GF-D8 (cell line): ENCODE measurements around the gene TADA2B.

Experiments
- DNase-seq: peaks from one replicate; lab custom pipeline; 2025; lab: John Stamatoyannopoulos, UW

The TADA2B gene

DNA sequence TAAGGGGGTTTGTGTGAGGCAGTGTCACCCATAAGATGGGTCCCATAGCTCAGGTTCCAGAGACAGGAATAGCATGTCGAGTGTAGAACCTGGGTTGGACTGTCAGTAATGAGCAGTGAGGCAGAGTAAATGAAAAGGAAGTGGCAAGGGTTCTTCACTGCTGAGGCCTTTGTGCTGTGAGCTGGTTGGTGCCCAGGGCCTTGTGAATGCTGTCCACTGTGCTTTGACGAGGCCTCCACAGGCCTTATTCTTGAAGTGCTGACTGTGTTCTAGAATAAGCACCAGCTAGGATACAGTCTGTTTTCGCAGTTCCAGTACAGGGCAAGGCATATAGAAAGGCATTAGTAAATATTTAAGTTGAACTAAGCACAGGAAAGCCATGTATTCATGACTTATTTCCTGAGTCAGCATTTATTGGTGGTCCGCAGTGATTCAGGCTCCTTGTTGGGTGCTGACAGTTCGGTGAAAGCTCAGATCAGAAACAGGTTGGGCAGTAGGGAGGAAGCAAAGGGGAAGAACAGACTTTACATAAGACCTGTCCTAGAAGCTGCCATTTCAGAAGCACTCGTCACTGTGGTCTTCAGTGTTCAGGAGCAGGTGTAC, 25.6 kb upstream of the TADA2B start:
- no peak for DNase-seq

- no peak for DNase-seq
Measured at GRCh38 chr4:7018281-7018680, 24.9 kb upstream of the TADA2B start.

GRCh38 chr4:7019367-7019766, 23.8 kb upstream of the TADA2B start:
- DNase-seq = no peak

DNA sequence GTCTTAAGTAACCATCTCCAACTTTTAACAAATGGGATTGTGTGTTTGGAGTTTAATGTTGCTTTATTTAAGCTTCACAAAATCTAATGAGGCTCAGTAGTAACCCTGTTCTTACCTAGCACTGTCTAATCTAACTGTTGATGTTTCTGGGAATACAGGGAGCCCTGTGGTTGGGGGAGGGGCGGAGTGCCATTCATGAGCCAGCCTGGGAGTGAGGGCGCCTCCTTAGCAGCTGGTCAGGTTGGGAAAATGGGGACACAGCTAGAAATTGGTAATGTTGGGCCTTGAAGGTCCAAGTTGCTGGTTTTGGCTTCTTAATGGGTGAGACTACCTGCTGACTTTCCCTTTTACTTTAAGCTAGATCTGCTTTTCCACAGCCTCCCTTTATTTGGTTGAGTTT, 22.9 kb upstream of the TADA2B start:
- DNase-seq = no peak

DNA sequence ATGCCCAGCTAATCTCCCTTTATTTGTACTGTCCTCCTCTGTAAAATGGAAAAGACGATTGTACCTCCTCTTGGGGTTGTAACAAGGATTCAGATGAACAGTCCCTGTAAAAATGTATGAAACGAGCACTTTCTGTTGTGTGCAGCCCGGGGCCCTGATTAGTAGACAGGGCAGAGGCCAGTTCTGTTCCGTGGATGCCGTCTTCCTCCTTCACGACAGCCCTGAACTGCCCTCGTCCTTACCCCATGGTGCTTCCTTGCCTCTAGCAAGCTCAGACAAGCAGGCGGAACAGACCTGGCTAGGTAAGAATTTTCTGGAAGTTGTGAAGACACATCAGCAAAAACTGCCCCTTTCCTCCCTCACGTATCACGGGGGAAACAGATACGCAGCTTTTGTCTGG, 22.3 kb upstream of the TADA2B start:
- no peak for DNase-seq

DNA sequence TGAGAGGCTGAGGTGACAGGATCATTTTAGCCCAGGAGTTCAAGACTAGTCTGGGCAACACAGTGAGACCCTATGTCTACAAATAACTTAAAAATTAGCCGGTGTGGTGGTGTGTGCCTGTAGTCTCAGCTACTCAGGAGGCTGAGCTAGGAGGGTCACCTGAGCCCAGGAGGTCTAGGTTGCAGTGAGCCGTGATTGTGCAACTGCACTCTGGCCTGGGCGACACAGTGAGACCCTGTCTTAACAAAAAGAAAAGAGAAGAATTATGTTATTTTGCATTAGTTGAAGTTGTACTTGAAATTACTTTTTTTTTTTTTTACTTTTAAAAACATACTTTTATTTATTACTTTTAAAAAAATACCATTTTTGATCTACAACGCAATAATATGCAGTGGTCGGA, 21.8 kb upstream of the TADA2B start:
- DNase-seq = no peak

DNA sequence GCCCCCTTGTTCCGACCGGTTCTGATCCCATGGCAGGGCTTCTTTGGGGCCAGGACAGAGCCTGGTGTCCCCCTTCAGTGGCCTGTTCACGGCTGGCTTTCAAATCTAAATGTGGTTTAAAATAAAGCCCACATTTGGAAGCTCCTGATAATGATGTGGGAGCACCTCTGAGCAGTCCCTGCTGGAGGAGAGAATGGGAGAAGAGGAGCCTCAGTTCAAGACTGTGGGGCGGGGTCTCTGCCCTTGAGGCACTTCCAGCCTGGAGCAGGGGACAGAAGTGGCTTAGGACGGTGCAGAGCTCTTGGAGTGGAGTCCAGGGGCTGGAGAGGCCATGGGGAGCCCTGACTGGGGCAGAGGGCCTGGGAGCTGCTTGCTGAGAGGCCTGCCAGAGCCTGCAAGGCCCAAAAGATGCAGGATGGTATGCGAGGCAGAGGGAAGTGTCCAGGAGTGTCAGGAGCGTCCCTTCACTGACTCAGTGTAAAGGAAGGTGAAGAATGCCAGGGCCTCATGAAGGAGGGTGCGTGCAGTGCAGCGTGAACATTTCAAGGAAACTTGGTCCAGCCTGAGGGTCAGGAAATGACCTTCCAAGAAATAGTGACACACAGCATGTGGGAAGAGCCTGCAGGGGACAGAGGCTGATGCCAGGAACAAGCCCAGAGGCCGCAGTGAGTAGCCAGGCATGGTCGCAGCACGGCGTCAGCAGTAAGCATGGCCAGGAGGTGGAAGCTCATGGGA, 21.1 kb upstream of the TADA2B start:
- no peak for DNase-seq

DNA sequence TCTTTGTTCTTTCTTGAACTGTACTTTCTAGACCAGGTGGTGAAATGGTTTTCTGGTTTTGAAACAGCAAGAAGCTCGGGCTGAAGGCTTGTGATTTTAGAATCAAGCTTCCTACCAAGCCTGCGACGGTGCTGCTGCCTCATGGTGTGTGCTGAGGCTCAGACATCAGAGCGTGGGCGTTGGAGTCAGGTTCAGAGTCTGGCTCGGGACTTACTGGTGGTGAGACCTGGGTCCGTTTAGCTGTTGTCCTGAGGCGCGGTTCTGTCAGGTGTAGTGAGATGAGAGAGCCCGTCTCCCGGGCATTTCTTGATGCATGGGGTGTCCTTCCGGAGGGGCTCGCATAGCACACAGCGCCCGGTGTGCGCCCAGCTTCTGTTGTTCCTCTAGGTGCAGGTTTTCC, 19.7 kb upstream of the TADA2B start:
- DNase-seq = no peak

DNA sequence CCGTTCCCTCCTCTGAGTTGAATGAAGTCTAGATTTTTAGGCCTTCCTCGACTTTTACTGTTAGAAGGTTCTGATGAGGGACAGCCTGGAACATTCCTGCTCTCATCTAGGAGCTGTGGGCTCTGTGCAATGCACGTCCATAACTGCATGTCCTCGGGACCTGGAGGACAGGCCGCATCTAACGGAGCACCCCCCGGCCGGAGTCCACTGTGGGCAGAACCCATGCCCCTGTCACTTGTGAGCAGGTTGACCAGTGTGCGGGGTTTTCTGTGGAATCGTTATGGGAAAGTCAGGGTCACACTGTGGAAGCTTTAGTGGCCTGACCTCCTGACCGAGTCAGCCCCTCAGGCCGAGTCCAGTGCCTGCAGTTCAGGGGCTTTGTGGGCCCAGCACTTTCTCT, 19.3 kb upstream of the TADA2B start:
- DNase-seq = no peak

GRCh38 chr4:7024336-7024890, 18.8 kb upstream of the TADA2B start:
- DNase-seq = no peak

GRCh38 chr4:7025040-7025602, 18.1 kb upstream of the TADA2B start:
- DNase-seq = no peak

GRCh38 chr4:7026107-7026506, 17.1 kb upstream of the TADA2B start:
- DNase-seq = no peak

GRCh38 chr4:7027284-7027683, 15.9 kb upstream of the TADA2B start:
- no peak for DNase-seq

GRCh38 chr4:7027913-7028312, 15.3 kb upstream of the TADA2B start:
- DNase-seq = no peak

DNA sequence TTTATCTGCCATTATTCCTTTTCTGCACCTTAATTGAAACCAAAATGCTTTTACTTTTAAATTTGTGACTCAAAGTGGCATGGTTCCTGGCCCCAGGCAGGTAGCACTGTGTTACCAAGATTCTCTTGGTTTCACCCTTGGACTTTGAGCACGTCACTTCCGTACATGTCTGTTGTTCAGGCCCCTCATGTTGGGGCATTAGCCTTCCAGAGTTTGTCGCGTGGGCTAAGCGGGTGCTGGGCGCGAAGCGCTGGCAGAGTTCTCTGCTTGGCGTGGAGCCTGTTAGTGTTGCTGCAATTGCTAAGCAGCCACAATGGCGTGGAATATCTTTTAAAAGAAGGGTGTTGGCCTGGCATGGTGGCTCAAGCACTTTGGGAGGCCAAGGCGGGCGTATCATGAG, 14.0 kb upstream of the TADA2B start:
- DNase-seq = no peak

- no peak for DNase-seq
Measured at GRCh38 chr4:7029921-7030320, 13.3 kb upstream of the TADA2B start.

DNA sequence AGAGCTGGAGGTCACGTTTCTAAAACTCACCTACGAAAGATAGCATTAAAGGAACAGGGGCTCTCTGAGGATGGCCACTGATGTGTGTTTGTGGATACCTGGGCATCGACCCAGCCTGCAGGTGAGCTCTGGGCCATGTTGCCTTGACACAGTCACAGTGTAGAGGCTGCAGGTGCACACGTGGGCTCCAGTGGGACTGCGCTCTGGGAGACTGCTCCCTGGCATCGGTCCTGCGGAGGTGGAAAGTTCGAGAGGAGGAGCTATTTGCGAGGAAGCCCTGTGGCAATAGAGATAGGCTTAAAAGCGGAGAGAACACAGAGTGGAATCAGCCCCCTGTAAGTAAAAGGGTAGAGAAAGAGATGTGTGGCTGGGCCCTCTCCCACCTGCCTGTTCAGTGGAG, 12.3 kb upstream of the TADA2B start:
- DNase-seq = no peak

DNA sequence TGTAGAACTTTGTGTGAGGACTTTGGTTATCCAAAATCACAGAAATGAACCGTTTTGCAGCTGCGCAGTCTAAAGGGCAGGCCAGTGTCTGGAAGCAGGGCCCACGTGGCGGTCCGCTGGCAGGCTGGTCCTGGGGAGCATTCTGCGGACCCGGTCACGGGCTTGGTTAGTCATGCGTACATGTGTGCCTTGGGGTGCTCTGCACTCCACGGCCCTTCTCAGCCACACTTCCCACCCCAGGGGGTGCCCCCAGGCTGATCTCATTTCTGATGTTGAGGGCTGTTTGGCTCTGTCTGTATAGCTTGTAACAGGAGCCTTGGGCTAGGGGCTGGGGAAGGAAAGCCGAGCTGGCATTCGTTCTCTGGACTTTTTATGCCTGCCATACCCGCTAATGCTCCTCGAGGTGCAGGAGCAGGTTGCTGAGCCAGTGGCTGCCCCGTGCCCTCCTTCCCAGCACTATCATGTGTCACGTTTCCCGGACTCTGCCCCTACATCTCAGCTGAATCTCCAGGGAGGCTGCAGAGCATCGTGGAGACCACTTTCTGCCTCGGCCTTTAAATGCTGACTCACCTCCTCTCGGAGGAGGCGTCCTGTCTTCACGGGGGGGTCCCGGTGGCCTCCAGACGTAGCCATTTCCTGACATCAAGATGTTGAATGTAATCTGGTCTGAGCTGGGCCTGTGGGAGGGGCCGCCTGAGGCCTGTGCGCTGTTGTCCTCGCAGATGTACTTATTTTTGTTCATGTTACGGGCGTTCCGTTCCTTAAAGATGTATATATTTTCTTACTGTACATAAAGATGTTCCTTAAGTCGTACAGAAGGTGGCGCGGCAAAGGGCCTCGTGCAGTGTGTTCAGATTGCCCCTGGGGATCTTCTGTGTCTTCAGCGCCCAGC, 11.4 kb upstream of the TADA2B start:
- no peak for DNase-seq

DNA sequence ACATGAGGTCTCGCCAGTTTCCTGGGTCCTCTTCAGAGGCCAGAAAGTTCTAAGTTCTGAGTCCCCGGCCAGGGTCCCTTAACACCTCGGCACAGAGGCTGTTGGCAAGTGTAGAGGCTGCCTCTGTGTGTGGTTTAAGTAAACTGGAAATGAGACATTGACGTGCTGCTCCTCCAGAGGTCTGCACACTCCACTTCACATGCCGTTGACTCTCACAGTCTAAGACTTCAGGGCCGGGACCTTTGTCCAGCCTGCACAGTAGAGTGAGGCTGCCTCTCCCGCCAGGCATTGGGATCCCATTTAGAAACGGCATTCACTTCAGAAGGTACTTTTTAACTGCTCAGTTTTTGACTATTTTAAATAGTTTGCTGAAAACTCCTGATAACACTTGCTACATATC, 10.6 kb upstream of the TADA2B start:
- no peak for DNase-seq

- DNase-seq = no peak
Measured at GRCh38 chr4:7034262-7035081, 8.7 kb upstream of the TADA2B start.

- no peak for DNase-seq
Measured at GRCh38 chr4:7037425-7037824, 5.7 kb upstream of the TADA2B start.

DNA sequence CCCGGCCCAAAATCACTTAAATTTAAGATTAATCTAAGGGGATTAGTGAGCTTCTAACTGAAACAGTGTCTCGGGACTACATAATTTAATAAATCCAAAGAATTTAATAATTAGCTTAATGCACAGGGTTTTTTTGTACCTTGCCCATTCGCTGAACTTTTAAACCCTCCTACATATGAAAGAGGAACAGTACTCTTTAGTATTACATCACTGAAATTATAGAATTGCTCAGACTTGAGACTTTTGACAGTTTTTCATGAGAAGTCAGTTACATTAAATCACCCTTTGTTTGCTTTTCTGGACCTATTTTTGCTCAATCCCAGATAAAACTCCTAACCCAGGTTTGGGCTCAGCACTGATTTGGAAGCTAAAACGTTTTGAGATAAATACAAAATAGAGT, 2.4 kb upstream of the TADA2B start:
- no peak for DNase-seq
